ENCODE measurements around the gene PTPN5.

Gene PTPN5

DNA sequence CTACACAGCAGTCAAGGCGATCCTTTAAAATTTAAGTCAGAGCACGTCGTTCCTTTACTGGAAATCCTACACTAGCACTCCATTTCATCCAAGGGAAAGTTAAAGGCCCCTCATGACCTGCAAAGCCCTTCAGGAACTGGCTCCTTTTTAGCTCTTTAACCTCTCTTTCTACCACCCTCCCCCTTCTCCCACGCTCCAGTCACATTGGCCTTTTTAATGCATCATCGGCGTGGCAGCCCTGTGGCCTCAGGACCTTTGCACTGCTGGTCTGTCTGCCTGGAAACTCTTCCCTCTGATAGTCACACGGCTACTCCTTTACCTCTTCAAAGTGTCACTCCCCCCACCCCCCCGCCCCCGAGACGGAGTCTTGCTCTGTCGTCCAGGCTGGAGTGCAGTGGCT lies 1.2 kb upstream of the PTPN5 start:
- DNase-seq, result no peak
- Histone ChIP-seq H3K27me3 (ENCODE audit: insufficient read depth, low read length) (peaks cover 37% of the 10 kb centered on the region), H4K91ac (ENCODE audit: low read depth, low read length) (no peak overlapping the region), H3K4ac (ENCODE audit: low read depth, low read length) (no peak overlapping the region), H3K4me2 (ENCODE audit: low read length) (no peak overlapping the region), H2BK12ac (ENCODE audit: low read length) (no peak overlapping the region), H3K9ac (ENCODE audit: low read length) (no peak overlapping the region), H2BK5ac (ENCODE audit: low read depth, low read length, poor library complexity) (no peak overlapping the region), H3K27ac (ENCODE audit: low read depth, low read length) (no peak overlapping the region), H2AFZ (ENCODE audit: insufficient read depth, low read length, poor library complexity) (no peak overlapping the region), H4K12ac (ENCODE audit: low read depth, low read length) (no peak overlapping the region), H3K36me3 (ENCODE audit: control insufficient read depth in 1 of 2, insufficient read depth in 2 of 2, low read length in 2 of 2) (no peaks in the 10 kb centered on the region), H2AK5ac (ENCODE audit: low read length) (no peak overlapping the region), H3K23ac (ENCODE audit: low read length) (no peak overlapping the region), H3K18ac (ENCODE audit: low read length) (no peak overlapping the region), H3K79me2 (ENCODE audit: control insufficient read depth, insufficient read depth, low read length, poor library complexity) (no peaks in the 10 kb centered on the region), H3K14ac (ENCODE audit: low read length) (no peak overlapping the region), H4K8ac (ENCODE audit: low read depth, low read length) (no peak overlapping the region), H2BK120ac (ENCODE audit: insufficient read depth, low read length, poor library complexity) (no peak overlapping the region), H3K9me3 (ENCODE audit: insufficient read depth, low read depth, low read length) (peaks cover 8% of the 10 kb centered on the region), H3K4me1 (ENCODE audit: control insufficient read depth in 1 of 2, insufficient read depth in 2 of 2, low read length in 2 of 2) (peaks cover 12 to 14% of the 10 kb centered on the region in 2 experiments), H3K4me3 (ENCODE audit: low read depth, low read length) (no peak overlapping the region), H3K79me1 (ENCODE audit: low read length) (no peaks in the 10 kb centered on the region)
- no CpG with 5 or more reads among the region's 11 CpGs for WGBS (ENCODE audit: extremely low coverage, insufficient coverage, insufficient read length)

DNA sequence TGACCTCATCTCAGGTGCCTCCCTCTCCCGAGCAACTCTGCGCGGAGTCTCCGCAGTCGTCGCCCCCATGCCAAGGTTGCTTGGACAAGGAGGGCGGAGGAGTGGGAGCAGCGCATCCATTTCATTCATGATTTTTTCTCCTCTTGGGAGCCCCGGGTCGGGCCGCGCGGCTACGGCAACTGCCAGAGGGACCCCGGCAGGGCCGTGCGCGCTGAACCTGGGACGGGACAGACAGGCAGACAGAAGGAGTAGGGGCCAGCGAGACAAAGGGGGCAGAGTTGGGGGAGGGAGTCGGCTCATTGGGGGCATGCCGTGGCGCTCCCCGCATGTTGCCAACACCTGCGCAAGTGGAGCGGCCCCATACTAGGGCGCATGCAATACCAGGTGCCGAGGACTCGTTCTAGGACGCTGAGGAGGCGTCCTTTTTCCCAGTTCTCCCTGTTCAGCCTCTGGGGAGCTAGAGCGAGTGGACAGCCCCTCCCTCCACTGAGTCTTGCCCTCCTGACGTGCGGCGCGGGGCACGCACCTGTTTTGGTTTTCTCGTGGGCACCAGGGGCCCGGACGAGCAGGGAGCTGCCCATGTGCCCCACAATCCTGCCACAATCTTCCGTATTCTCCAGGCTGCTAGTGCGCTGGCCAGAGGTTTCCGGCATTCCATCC lies 501 bp upstream of the PTPN5 start:
- no peaks in the 10 kb centered on the region for H3K79me1 ChIP-seq (ENCODE audit: low read length)
- no peak overlapping the region for H3K14ac ChIP-seq (ENCODE audit: low read length)
- no peak overlapping the region for H4K12ac ChIP-seq (ENCODE audit: low read depth, low read length)
- no peak overlapping the region for H2BK120ac ChIP-seq (ENCODE audit: insufficient read depth, low read length, poor library complexity)
- H3K27ac ChIP-seq (ENCODE audit: low read depth, low read length), result no peak overlapping the region
- no peak overlapping the region for H4K91ac ChIP-seq (ENCODE audit: low read depth, low read length)
- no peak overlapping the region for H4K8ac ChIP-seq (ENCODE audit: low read depth, low read length)
- H3K27me3 ChIP-seq (ENCODE audit: insufficient read depth, low read length), result peaks cover 37% of the 10 kb centered on the region
- H3K18ac ChIP-seq (ENCODE audit: low read length), result no peak overlapping the region
- DNase-seq, result no peak
- peaks cover 8% of the 10 kb centered on the region for H3K9me3 ChIP-seq (ENCODE audit: insufficient read depth, low read depth, low read length)
- peak overlapping the region; percentile 69 for H3K4me3 ChIP-seq (ENCODE audit: low read depth, low read length)
- peak overlapping the region; percentile 78 for H3K4me2 ChIP-seq (ENCODE audit: low read length)
- H3K36me3 ChIP-seq (ENCODE audit: control insufficient read depth in 1 of 2, insufficient read depth in 2 of 2, low read length in 2 of 2), result no peaks in the 10 kb centered on the region
- no peak overlapping the region for H3K4ac ChIP-seq (ENCODE audit: low read depth, low read length)
- no peak overlapping the region for H3K9ac ChIP-seq (ENCODE audit: low read length)
- H2AK5ac ChIP-seq (ENCODE audit: low read length), result no peak overlapping the region
- WGBS (ENCODE audit: extremely low coverage, insufficient coverage, insufficient read length), result no CpG with 5 or more reads among the region's 43 CpGs
- H3K23ac ChIP-seq (ENCODE audit: low read length), result no peak overlapping the region
- no peaks in the 10 kb centered on the region for H3K79me2 ChIP-seq (ENCODE audit: control insufficient read depth, insufficient read depth, low read length, poor library complexity)
- H2BK12ac ChIP-seq (ENCODE audit: low read length), result no peak overlapping the region
- peaks cover 12 to 14% of the 10 kb centered on the region in 2 experiments for H3K4me1 ChIP-seq (ENCODE audit: control insufficient read depth in 1 of 2, insufficient read depth in 2 of 2, low read length in 2 of 2)
- H2AFZ ChIP-seq (ENCODE audit: insufficient read depth, low read length, poor library complexity), result peak overlapping the region; percentile 23
- no peak overlapping the region for H2BK5ac ChIP-seq (ENCODE audit: low read depth, low read length, poor library complexity)

DNA sequence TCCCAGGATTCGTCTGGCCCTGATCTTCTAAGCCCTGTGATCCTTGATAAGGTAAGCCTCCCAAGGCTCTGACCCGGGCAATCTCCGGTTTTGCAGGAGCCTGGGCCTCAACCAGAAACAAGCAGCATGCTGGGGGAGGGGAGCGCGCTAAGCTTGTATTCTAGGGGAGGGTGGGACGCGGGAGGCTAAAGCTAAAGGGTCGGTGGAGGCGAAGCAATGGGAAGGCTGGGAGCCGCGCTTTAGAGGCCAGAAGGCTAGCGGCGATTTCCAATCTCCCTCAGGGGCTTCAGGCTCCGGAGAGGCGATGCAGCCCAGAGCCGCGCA lies 753 bp downstream of the PTPN5 start:
- Histone ChIP-seq H2BK5ac (ENCODE audit: low read depth, low read length, poor library complexity) (no peak overlapping the region), H3K18ac (ENCODE audit: low read length) (no peak overlapping the region), H4K91ac (ENCODE audit: low read depth, low read length) (no peak overlapping the region), H3K23ac (ENCODE audit: low read length) (no peak overlapping the region), H4K8ac (ENCODE audit: low read depth, low read length) (no peak overlapping the region), H2BK12ac (ENCODE audit: low read length) (no peak overlapping the region), H3K9ac (ENCODE audit: low read length) (no peak overlapping the region), H2AFZ (ENCODE audit: insufficient read depth, low read length, poor library complexity) (no peak overlapping the region), H3K4me3 (ENCODE audit: low read depth, low read length) (peak overlapping the region; percentile 69), H3K9me3 (ENCODE audit: insufficient read depth, low read depth, low read length) (peaks cover 8% of the 10 kb centered on the region), H3K4me1 (ENCODE audit: control insufficient read depth in 1 of 2, insufficient read depth in 2 of 2, low read length in 2 of 2) (peaks cover 12 to 14% of the 10 kb centered on the region in 2 experiments), H2BK120ac (ENCODE audit: insufficient read depth, low read length, poor library complexity) (no peak overlapping the region), H3K14ac (ENCODE audit: low read length) (no peak overlapping the region), H3K79me1 (ENCODE audit: low read length) (no peaks in the 10 kb centered on the region), H3K4me2 (ENCODE audit: low read length) (peak overlapping the region; percentile 78), H4K12ac (ENCODE audit: low read depth, low read length) (no peak overlapping the region), H3K4ac (ENCODE audit: low read depth, low read length) (no peak overlapping the region), H3K27ac (ENCODE audit: low read depth, low read length) (no peak overlapping the region), H3K27me3 (ENCODE audit: insufficient read depth, low read length) (peaks cover 37% of the 10 kb centered on the region), H2AK5ac (ENCODE audit: low read length) (no peak overlapping the region), H3K79me2 (ENCODE audit: control insufficient read depth, insufficient read depth, low read length, poor library complexity) (no peaks in the 10 kb centered on the region), H3K36me3 (ENCODE audit: control insufficient read depth in 1 of 2, insufficient read depth in 2 of 2, low read length in 2 of 2) (no peaks in the 10 kb centered on the region)
- no CpG with 5 or more reads among the region's 17 CpGs for whole genome bisulfite sequencing (ENCODE audit: extremely low coverage, insufficient coverage, insufficient read length)
- no peak for DNase-seq

DNA sequence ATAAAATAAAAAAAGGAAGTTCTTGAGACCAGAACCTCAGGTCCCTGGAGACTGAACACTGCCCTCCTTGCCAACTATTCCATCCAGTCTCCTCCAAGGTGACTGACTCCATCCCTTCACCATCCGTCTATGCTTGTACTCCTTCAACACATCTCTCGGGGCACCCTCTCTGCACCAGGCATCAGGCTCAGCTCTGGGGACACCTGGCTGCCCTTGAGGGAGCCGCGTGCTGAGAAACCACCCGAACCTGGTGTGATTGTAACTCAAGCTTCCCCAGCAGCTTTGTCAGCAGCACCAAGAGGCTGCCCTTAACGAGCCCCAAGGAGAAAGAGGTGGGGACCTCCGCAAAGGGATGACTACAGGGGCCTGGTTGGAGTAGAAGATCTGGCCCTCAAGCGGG lies 1.7 kb downstream of the PTPN5 start:
- Histone ChIP-seq H3K79me2 (ENCODE audit: control insufficient read depth, insufficient read depth, low read length, poor library complexity) (no peaks in the 10 kb centered on the region), H2BK12ac (ENCODE audit: low read length) (no peak overlapping the region), H3K27me3 (ENCODE audit: insufficient read depth, low read length) (peaks cover 37% of the 10 kb centered on the region), H3K9ac (ENCODE audit: low read length) (no peak overlapping the region), H2AFZ (ENCODE audit: insufficient read depth, low read length, poor library complexity) (no peak overlapping the region), H3K18ac (ENCODE audit: low read length) (no peak overlapping the region), H3K27ac (ENCODE audit: low read depth, low read length) (no peak overlapping the region), H3K4me1 (ENCODE audit: control insufficient read depth in 1 of 2, insufficient read depth in 2 of 2, low read length in 2 of 2) (peaks cover 12 to 14% of the 10 kb centered on the region in 2 experiments), H3K9me3 (ENCODE audit: insufficient read depth, low read depth, low read length) (peaks cover 8% of the 10 kb centered on the region), H3K79me1 (ENCODE audit: low read length) (no peaks in the 10 kb centered on the region), H2BK120ac (ENCODE audit: insufficient read depth, low read length, poor library complexity) (no peak overlapping the region), H3K4ac (ENCODE audit: low read depth, low read length) (no peak overlapping the region), H3K4me3 (ENCODE audit: low read depth, low read length) (no peak overlapping the region), H4K8ac (ENCODE audit: low read depth, low read length) (no peak overlapping the region), H2AK5ac (ENCODE audit: low read length) (no peak overlapping the region), H3K36me3 (ENCODE audit: control insufficient read depth in 1 of 2, insufficient read depth in 2 of 2, low read length in 2 of 2) (no peaks in the 10 kb centered on the region), H3K14ac (ENCODE audit: low read length) (no peak overlapping the region), H2BK5ac (ENCODE audit: low read depth, low read length, poor library complexity) (no peak overlapping the region), H3K4me2 (ENCODE audit: low read length) (no peak overlapping the region), H3K23ac (ENCODE audit: low read length) (no peak overlapping the region), H4K12ac (ENCODE audit: low read depth, low read length) (no peak overlapping the region), H4K91ac (ENCODE audit: low read depth, low read length) (no peak overlapping the region)
- WGBS (ENCODE audit: extremely low coverage, insufficient coverage, insufficient read length), result no CpG with 5 or more reads among the region's 8 CpGs
- no peak for DNase-seq
